Panc1 (cell line): ENCODE data around the gene ENTPD7. TPM values are rescaled to one million over a fixed set of nuclear protein-coding genes. Genes with fewer than 3 reads are reported as not detected.

Experiments
- ATAC-seq: fragments of 200-7000 bp; cut with Tn5 transposase; 2 replicates; pipeline ENCODE4 v1.9.1; 2020; ENCODE audit warnings: mild to moderate bottlenecking, moderate library complexity
- BruUV-seq: library from RNA; stranded (reverse); fragments of 400-500 nt; replicated peaks from 2 replicates; lab custom pipeline; 2021; lab: Mats Ljungman, UMichigan
- CTCF ChIA-PET: fragments of 300-600 bp; sonication (Branson Sonifier 250); formaldehyde crosslinking; loops from one replicate; lab custom pipeline; 2022; ENCODE audit warnings: antibody characterized with exemption; lab: Charles Lee
- POLR2A ChIA-PET: fragments of 300-600 bp; sonication (Branson Sonifier 250); formaldehyde crosslinking; loops from one replicate; lab custom pipeline; 2022; ENCODE audit warnings: antibody characterized with exemption; lab: Charles Lee
- DNase-seq: peaks from one replicate; pipeline ENCODE4 v3.0.0-alpha.2; 2010; ENCODE audit warnings: low read depth, low spot score
- H3K27ac ChIP-seq: 2 replicates; pipeline ENCODE4 v1.5.1; 2011; ENCODE audit warnings: mild to moderate bottlenecking, low read length, inconsistent platforms
- H3K27me3 ChIP-seq: fragments of 200-500 bp; sonication (Bioruptor generic); 2 replicates; pipeline ENCODE4 v1.6.0; 2014; ENCODE audit warnings: low read length, inconsistent platforms; ENCODE audit not compliant: control insufficient read depth, insufficient read depth
- H3K36me3 ChIP-seq: fragments of 200-500 bp; sonication (Bioruptor generic); 2 replicates; pipeline ENCODE4 v1.5.1; 2014; ENCODE audit warnings: inconsistent platforms, mild to moderate bottlenecking, low read length, moderate library complexity; ENCODE audit not compliant: control insufficient read depth, insufficient read depth
- H3K4me1 ChIP-seq: 2 replicates; pipeline ENCODE4 v1.5.1; 2011; ENCODE audit warnings: inconsistent platforms, mild to moderate bottlenecking, low read length, moderate library complexity; ENCODE audit not compliant: control insufficient read depth, insufficient read depth
- H3K4me3 ChIP-seq, 2 experiments: 2 replicates each; pipeline ENCODE4 v1.5.1; 2011 to 2012; ENCODE audit warnings: low read depth in 2 of 2, low read length in 2 of 2, mild to moderate bottlenecking in 2 of 2, inconsistent platforms in 1 of 2, moderate library complexity in 1 of 2
- H3K9me3 ChIP-seq: fragments of 200-500 bp; sonication (Bioruptor generic); 2 replicates; pipeline ENCODE4 v1.5.1; 2014; ENCODE audit warnings: low read depth, mild to moderate bottlenecking, inconsistent platforms, low read length, moderate library complexity; ENCODE audit not compliant: control insufficient read depth, insufficient read depth
- POLR2AphosphoS5 ChIP-seq: IDR thresholded peaks from 2 replicates; pipeline ENCODE4 v1.6.1; 2012; ENCODE audit warnings: mild to moderate bottlenecking, low read depth, low read length, moderate library complexity
- SIN3A ChIP-seq: IDR thresholded peaks from 2 replicates; pipeline ENCODE4 v1.6.1; 2012; ENCODE audit warnings: low read depth, mild to moderate bottlenecking, low read length, moderate library complexity, borderline replicate concordance; ENCODE audit not compliant: insufficient read depth
- TCF7L2 ChIP-seq: IDR thresholded peaks from 2 replicates; pipeline ENCODE4 v1.6.1; 2011; ENCODE audit warnings: mild to moderate bottlenecking, low read depth, low read length, inconsistent platforms
- in situ Hi-C: cut with HindIII; loops from 2 replicates; pipeline ENCODE4 v1.10.0; 2016; ENCODE audit warnings: low sequenced_read_pairs, low pct_unique_long_range_greater_than_20kb
- intact Hi-C: fragments of 100-400 bp; cut with micrococcal nuclease; formaldehyde crosslinking; loops from one replicate; pipeline ENCODE4 v1.10.0; 2022; ENCODE audit not compliant: unreplicated experiment
- total RNA-seq: library from RNA; stranded (reverse); gene quantifications from one replicate; pipeline ENCODE4 v1.2.1, GENCODE V29; 2021; ENCODE audit not compliant: unreplicated experiment
- TF ChIP-seq, protein P1 (sequence below): fragments of 450-650 bp; IDR thresholded peaks from 2 replicates; pipeline ENCODE4 v1.5.1; 2017; ENCODE audit warnings: mild to moderate bottlenecking
- TF ChIP-seq, protein P2 (sequence below), 2 experiments: IDR thresholded peaks; 2 replicates each; pipeline ENCODE4 v1.6.1; 2011 to 2012; ENCODE audit warnings: low read depth in 2 of 2, control low read depth in 1 of 2, low read length in 1 of 2, mild to moderate bottlenecking in 1 of 2, moderate library complexity in 1 of 2; ENCODE audit not compliant: insufficient read depth in 1 of 2

ENTPD7 gene
- total RNA-seq, 1 experiment from 2014 or later = 15.9 TPM

DNA sequence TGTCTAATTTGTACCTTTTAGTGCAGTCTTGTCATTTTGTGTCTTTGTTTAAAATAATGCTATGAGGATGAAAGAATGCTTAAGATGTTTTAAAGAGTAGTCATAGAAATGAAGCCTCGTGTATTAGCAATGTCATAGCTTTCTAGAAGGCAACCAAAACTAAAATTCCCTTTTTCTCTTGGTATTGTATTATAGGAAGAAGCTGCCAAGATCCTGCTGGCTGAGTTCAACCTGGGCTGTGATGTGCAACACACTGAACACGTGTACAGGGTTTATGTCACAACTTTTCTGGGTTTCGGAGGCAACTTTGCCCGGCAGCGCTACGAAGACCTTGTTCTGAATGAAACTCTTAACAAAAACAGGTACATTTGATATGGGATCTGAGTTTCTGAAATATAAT is 36.5 kb downstream of the ENTPD7 start:
- BruUV-seq = no TSS peak
- ChIA-PET CTCF (no interaction called here), POLR2A (interaction anchor here (0.5 kb wide), 1 partner anchor 128 kb away, joined by 3 read pairs; no protein-coding TSS in a partner anchor)
- Histone ChIP-seq H3K27me3 (no peaks in the 10 kb centered on the region), H3K4me1 (no peaks in the 10 kb centered on the region), H3K9me3 (no peaks in the 10 kb centered on the region), H3K27ac (no peak overlapping the region), H3K36me3 (peaks cover 8% of the 10 kb centered on the region; the same call in 1 of the 2 replicates), H3K4me3 (no peak overlapping the region)
- intact Hi-C loops (no loop called here), in situ Hi-C loops (no loop called here)
- TF ChIP-seq TCF7L2 (no peak), SIN3A (no peak), POLR2AphosphoS5 (no peak)
- TF ChIP-seq, protein P1, sequence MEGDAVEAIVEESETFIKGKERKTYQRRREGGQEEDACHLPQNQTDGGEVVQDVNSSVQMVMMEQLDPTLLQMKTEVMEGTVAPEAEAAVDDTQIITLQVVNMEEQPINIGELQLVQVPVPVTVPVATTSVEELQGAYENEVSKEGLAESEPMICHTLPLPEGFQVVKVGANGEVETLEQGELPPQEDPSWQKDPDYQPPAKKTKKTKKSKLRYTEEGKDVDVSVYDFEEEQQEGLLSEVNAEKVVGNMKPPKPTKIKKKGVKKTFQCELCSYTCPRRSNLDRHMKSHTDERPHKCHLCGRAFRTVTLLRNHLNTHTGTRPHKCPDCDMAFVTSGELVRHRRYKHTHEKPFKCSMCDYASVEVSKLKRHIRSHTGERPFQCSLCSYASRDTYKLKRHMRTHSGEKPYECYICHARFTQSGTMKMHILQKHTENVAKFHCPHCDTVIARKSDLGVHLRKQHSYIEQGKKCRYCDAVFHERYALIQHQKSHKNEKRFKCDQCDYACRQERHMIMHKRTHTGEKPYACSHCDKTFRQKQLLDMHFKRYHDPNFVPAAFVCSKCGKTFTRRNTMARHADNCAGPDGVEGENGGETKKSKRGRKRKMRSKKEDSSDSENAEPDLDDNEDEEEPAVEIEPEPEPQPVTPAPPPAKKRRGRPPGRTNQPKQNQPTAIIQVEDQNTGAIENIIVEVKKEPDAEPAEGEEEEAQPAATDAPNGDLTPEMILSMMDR = no peak
- TF ChIP-seq, protein P2, sequence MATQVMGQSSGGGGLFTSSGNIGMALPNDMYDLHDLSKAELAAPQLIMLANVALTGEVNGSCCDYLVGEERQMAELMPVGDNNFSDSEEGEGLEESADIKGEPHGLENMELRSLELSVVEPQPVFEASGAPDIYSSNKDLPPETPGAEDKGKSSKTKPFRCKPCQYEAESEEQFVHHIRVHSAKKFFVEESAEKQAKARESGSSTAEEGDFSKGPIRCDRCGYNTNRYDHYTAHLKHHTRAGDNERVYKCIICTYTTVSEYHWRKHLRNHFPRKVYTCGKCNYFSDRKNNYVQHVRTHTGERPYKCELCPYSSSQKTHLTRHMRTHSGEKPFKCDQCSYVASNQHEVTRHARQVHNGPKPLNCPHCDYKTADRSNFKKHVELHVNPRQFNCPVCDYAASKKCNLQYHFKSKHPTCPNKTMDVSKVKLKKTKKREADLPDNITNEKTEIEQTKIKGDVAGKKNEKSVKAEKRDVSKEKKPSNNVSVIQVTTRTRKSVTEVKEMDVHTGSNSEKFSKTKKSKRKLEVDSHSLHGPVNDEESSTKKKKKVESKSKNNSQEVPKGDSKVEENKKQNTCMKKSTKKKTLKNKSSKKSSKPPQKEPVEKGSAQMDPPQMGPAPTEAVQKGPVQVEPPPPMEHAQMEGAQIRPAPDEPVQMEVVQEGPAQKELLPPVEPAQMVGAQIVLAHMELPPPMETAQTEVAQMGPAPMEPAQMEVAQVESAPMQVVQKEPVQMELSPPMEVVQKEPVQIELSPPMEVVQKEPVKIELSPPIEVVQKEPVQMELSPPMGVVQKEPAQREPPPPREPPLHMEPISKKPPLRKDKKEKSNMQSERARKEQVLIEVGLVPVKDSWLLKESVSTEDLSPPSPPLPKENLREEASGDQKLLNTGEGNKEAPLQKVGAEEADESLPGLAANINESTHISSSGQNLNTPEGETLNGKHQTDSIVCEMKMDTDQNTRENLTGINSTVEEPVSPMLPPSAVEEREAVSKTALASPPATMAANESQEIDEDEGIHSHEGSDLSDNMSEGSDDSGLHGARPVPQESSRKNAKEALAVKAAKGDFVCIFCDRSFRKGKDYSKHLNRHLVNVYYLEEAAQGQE (IDR thresholded peaks at IDR 0.05; ENCODE audit: insufficient read depth in 1 of 2, low read depth in 2 of 2, low read length in 1 of 2) = no peak
- ATAC-seq (no peak), DNase-seq (no peak)

DNA sequence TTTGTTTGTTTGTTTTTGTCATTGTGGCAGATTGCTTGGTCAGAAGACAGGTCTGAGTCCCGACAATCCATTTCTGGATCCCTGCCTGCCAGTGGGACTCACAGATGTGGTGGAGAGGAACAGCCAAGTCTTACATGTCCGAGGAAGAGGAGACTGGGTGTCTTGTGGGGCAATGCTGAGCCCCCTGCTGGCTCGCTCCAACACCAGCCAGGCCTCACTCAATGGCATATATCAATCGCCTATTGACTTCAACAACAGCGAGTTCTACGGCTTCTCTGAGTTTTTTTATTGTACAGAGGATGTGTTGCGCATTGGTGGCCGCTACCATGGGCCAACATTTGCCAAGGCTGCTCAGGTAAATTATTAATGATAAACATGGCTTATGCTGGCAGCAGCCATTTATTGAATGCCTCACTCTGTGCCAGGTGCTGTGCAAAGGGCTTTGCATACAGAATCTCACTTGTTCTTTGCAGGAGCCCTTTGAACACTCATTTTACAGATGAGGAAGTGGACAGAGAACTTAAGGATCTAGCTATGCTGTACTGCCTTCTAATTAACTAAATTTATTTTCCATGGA is 39.3 kb downstream of the ENTPD7 start:
- DNase-seq (no peak), ATAC-seq (no peak)
- Histone ChIP-seq H3K9me3 (no peaks in the 10 kb centered on the region), H3K4me1 (no peaks in the 10 kb centered on the region), H3K27ac (no peak overlapping the region), H3K36me3 (peaks cover 13% of the 10 kb centered on the region), H3K27me3 (no peaks in the 10 kb centered on the region), H3K4me3 (no peak overlapping the region)
- CTCF ChIA-PET = no interaction called here
- TF ChIP-seq, protein P2 (IDR thresholded peaks at IDR 0.05; ENCODE audit: insufficient read depth in 1 of 2, low read depth in 2 of 2, low read length in 1 of 2) = no peak
- TF ChIP-seq, protein P1 = peak; percentile 38
- POLR2A ChIA-PET = no interaction called here
- intact Hi-C loops (no loop called here), in situ Hi-C loops (no loop called here)
- BruUV-seq = no TSS peak
